Naive thymus-derived CD4-positive, alpha-beta T cell (primary cell): ENCODE data around the gene FREM2. TPM values are rescaled to one million over a fixed set of nuclear protein-coding genes. Genes with fewer than 3 reads are reported as not detected.

Source experiments
- ATAC-seq: fragments of 150-1000 bp; cut with Tn5 transposase; 2 replicates; pipeline ENCODE4 v1.10.0; 2021; ENCODE audit warnings: mild to moderate bottlenecking, moderate library complexity
- CTCF ChIA-PET: fragments of 350-600 bp; sonication (Branson Sonifier 250); formaldehyde crosslinking; loops from one replicate; lab custom pipeline; 2021; ENCODE audit warnings: antibody characterized with exemption; lab: Charles Lee
- POLR2A ChIA-PET: fragments of 350-600 bp; sonication (Branson Sonifier 250); formaldehyde crosslinking; loops from one replicate; lab custom pipeline; 2021; ENCODE audit warnings: antibody characterized with exemption, inconsistent platforms; lab: Charles Lee
- DNase-seq, 9 donors: peaks; one replicate each; pipeline versions ENCODE4 v3.0.0 to v3.0.0-alpha.2; 2020 to 2022; ENCODE audit warnings: mixed read lengths in 1 of 9
- H3K27ac ChIP-seq: one replicate; pipeline ENCODE4 v1.7.0; 2013; ENCODE audit warnings: mild to moderate bottlenecking, low read depth, low read length, moderate library complexity
- H3K27me3 ChIP-seq, 2 donors: one replicate each; pipeline ENCODE4 v1.7.0; 2013; ENCODE audit warnings: low read length in 2 of 2, mild to moderate bottlenecking in 2 of 2, moderate library complexity in 2 of 2; ENCODE audit not compliant: control insufficient read depth in 2 of 2, insufficient read depth in 2 of 2
- H3K36me3 ChIP-seq, 3 experiments: 1 replicate in 2 of 3; 2 replicates in 1 of 3; pipeline ENCODE4 v1.7.0; 2013; ENCODE audit warnings: low read length in 3 of 3, mild to moderate bottlenecking in 3 of 3, moderate library complexity in 1 of 3; ENCODE audit not compliant: insufficient read depth in 3 of 3, control insufficient read depth in 2 of 3
- H3K4me1 ChIP-seq, 2 donors: one replicate each; pipeline ENCODE4 v1.7.0; 2013; ENCODE audit warnings: low read length in 2 of 2, mild to moderate bottlenecking in 2 of 2, moderate library complexity in 1 of 2; ENCODE audit not compliant: control insufficient read depth in 2 of 2, insufficient read depth in 2 of 2
- H3K4me3 ChIP-seq: 2 replicates; pipeline ENCODE4 v1.7.0; 2013; ENCODE audit warnings: mild to moderate bottlenecking, low read length
- H3K9me3 ChIP-seq, 3 experiments: 1 replicate in 2 of 3; 2 replicates in 1 of 3; pipeline ENCODE4 v1.7.0; 2013; ENCODE audit warnings: low read length in 3 of 3; ENCODE audit not compliant: control insufficient read depth in 2 of 3
- H3K27ac Mint-ChIP-seq, 9 donors: one replicate each; pipeline ENCODE4 v1.8.0; 2020 to 2022; ENCODE audit warnings: mixed read lengths in 9 of 9, mild to moderate bottlenecking in 8 of 9, moderate library complexity in 5 of 9, inconsistent platforms in 2 of 9
- H3K27me3 Mint-ChIP-seq, 5 donors: one replicate each; pipeline ENCODE4 v1.8.0; 2021 to 2022; ENCODE audit warnings: mixed read lengths in 5 of 5, mild to moderate bottlenecking in 1 of 5
- H3K36me3 Mint-ChIP-seq, 5 donors: one replicate each; pipeline ENCODE4 v1.8.0; 2020 to 2022; ENCODE audit warnings: mixed read lengths in 5 of 5, mild to moderate bottlenecking in 3 of 5, inconsistent platforms in 1 of 5
- H3K4me1 Mint-ChIP-seq, 7 donors: one replicate each; pipeline ENCODE4 v1.8.0; 2020 to 2022; ENCODE audit warnings: mixed read lengths in 7 of 7, mild to moderate bottlenecking in 3 of 7, inconsistent platforms in 1 of 7
- H3K4me3 Mint-ChIP-seq, 10 donors: one replicate each; pipeline ENCODE4 v1.8.0; 2020 to 2022; ENCODE audit warnings: mild to moderate bottlenecking in 10 of 10, mixed read lengths in 10 of 10, moderate library complexity in 6 of 10, inconsistent platforms in 2 of 10
- H3K9me3 Mint-ChIP-seq, 11 donors: one replicate each; pipeline ENCODE4 v1.8.0; 2020 to 2022; ENCODE audit warnings: mixed read lengths in 11 of 11, mild to moderate bottlenecking in 4 of 11, inconsistent platforms in 1 of 11, moderate library complexity in 1 of 11
- intact Hi-C, 2 donors: fragments of 100-400 bp; cut with micrococcal nuclease; formaldehyde crosslinking; loops; one replicate each; pipeline ENCODE4 v1.15.1; 2023
- polyA plus RNA-seq, 2 donors: library from polyadenylated mRNA; unstranded; fragments of 300-500 nt; fragmentation: Illumina TruSeq; gene quantifications; one replicate each; pipeline ENCODE4 v1.2.3, GENCODE V29; 2021
- total RNA-seq, 6 experiments: library from RNA in 5 of 6; stranded (reverse) in 5 of 6; gene quantifications; 1 replicate in 5 of 6; 2 replicates in 1 of 6; pipeline ENCODE4 v1.2.3 and lab custom pipeline; 2021 to 2026

Gene FREM2
- total and polyA plus RNA-seq, 7 experiments from 2014 or later, result 0.12 TPM; not detected in 6

- Mint-ChIP-seq H3K27me3 (peaks cover 0 to 8% (median 3%) of the 10 kb centered on the region in 5 donors), H3K9me3 (peaks cover 0 to 7% (median 0%) of the 10 kb centered on the region in 11 donors), H3K4me1 (no peaks in the 10 kb centered on the region), H3K27ac (no peak overlapping the region), H3K36me3 (no peaks in the 10 kb centered on the region), H3K4me3 (no peak overlapping the region)
- Histone ChIP-seq H3K27ac (no peak overlapping the region), H3K36me3 (no peaks in the 10 kb centered on the region), H3K9me3 (no peaks in the 10 kb centered on the region), H3K4me3 (no peak overlapping the region), H3K4me1 (no peaks in the 10 kb centered on the region), H3K27me3 (no peaks in the 10 kb centered on the region)
- intact Hi-C loops, result no loop called here
- ATAC-seq (no peak), DNase-seq (no peak)
- CTCF ChIA-PET, result no interaction called here
- POLR2A ChIA-PET, result no interaction called here
Observed at GRCh38 chr13:38669234-38669964, 17.5 kb upstream of the FREM2 start.

GRCh38 chr13:38670627-38671026 lies 16.2 kb upstream of the FREM2 start:
- H3K4me3 Mint-ChIP-seq, result no peak overlapping the region

GRCh38 chr13:38671980-38672379 lies 14.9 kb upstream of the FREM2 start:
- H3K4me3 Mint-ChIP-seq, result no peak overlapping the region
- Histone ChIP-seq H3K36me3 (no peaks in the 10 kb centered on the region), H3K4me1 (no peaks in the 10 kb centered on the region), H3K27ac (no peak overlapping the region), H3K9me3 (no peaks in the 10 kb centered on the region), H3K27me3 (no peaks in the 10 kb centered on the region), H3K4me3 (no peak overlapping the region)
- intact Hi-C loops, result no loop called here
- DNase-seq (no peak), ATAC-seq (no peak)
- ChIA-PET CTCF (no interaction called here), POLR2A (no interaction called here)
- H3K36me3 Mint-ChIP-seq, result no peaks in the 10 kb centered on the region
- H3K27ac Mint-ChIP-seq, result no peak overlapping the region
- peaks cover 0 to 7% (median 3%) of the 10 kb centered on the region in 5 donors for H3K27me3 Mint-ChIP-seq
- H3K4me1 Mint-ChIP-seq, result no peaks in the 10 kb centered on the region
- peaks cover 0 to 7% (median 0%) of the 10 kb centered on the region in 11 donors for H3K9me3 Mint-ChIP-seq

More at GRCh38 chr13:38670627-38671026, 16.2 kb upstream of the FREM2 start:
- ATAC-seq, result no peak
- intact Hi-C loops, result no loop called here
- no peak for DNase-seq
- POLR2A ChIA-PET, result no interaction called here
- Mint-ChIP-seq H3K27me3 (peaks cover 0 to 7% (median 3%) of the 10 kb centered on the region in 5 donors), H3K27ac (no peak overlapping the region), H3K9me3 (peaks cover 0 to 7% (median 0%) of the 10 kb centered on the region in 11 donors), H3K36me3 (no peaks in the 10 kb centered on the region), H3K4me1 (no peaks in the 10 kb centered on the region)
- CTCF ChIA-PET, result no interaction called here
- H3K27me3 ChIP-seq, result no peaks in the 10 kb centered on the region
- H3K9me3 ChIP-seq, result no peaks in the 10 kb centered on the region
- no peaks in the 10 kb centered on the region for H3K36me3 ChIP-seq
- H3K27ac ChIP-seq, result no peak overlapping the region
- H3K4me1 ChIP-seq, result no peaks in the 10 kb centered on the region
- no peak overlapping the region for H3K4me3 ChIP-seq

- Mint-ChIP-seq H3K4me3 (no peak overlapping the region), H3K36me3 (no peaks in the 10 kb centered on the region), H3K27me3 (peaks cover 0 to 20% (median 11%) of the 10 kb centered on the region in 5 donors), H3K9me3 (peaks cover 0 to 7% (median 0%) of the 10 kb centered on the region in 11 donors), H3K27ac (no peak overlapping the region), H3K4me1 (no peaks in the 10 kb centered on the region)
- Histone ChIP-seq H3K27me3 (no peaks in the 10 kb centered on the region), H3K4me3 (no peak overlapping the region), H3K36me3 (no peaks in the 10 kb centered on the region), H3K27ac (no peak overlapping the region), H3K4me1 (no peaks in the 10 kb centered on the region), H3K9me3 (no peaks in the 10 kb centered on the region)
- DNase-seq (no peak), ATAC-seq (no peak)
- ChIA-PET CTCF (no interaction called here), POLR2A (no interaction called here)
- intact Hi-C loops, result no loop called here
Observed at GRCh38 chr13:38674208-38674607, 12.7 kb upstream of the FREM2 start.

- no peaks in the 10 kb centered on the region for H3K36me3 ChIP-seq
- H3K27ac ChIP-seq, result no peak overlapping the region
- intact Hi-C loops, result loop anchor here in 1 of 2 donors (5.0 kb wide), 1 partner anchor 1829 kb away; no protein-coding TSS in a partner anchor
- Mint-ChIP-seq H3K4me1 (peaks cover 0 to 3% (median 2%) of the 10 kb centered on the region in 7 donors), H3K4me3 (no peak overlapping the region), H3K27ac (no peak overlapping the region), H3K9me3 (no peaks in the 10 kb centered on the region), H3K27me3 (peaks cover 5 to 30% (median 18%) of the 10 kb centered on the region in 5 donors), H3K36me3 (peaks cover 0 to 3% (median 0%) of the 10 kb centered on the region in 5 donors)
- no peak for ATAC-seq
- H3K27me3 ChIP-seq, result no peaks in the 10 kb centered on the region
- ChIA-PET CTCF (no interaction called here), POLR2A (no interaction called here)
- no peak for DNase-seq
- H3K4me3 ChIP-seq, result no peak overlapping the region
- no peaks in the 10 kb centered on the region for H3K9me3 ChIP-seq
- H3K4me1 ChIP-seq, result no peaks in the 10 kb centered on the region
Observed at GRCh38 chr13:38680912-38681311, 6.0 kb upstream of the FREM2 start.

GRCh38 chr13:38684714-38685113 lies 2.2 kb upstream of the FREM2 start:
- ChIA-PET CTCF (no interaction called here), POLR2A (no interaction called here)
- Mint-ChIP-seq H3K9me3 (no peaks in the 10 kb centered on the region), H3K36me3 (peaks cover 0 to 6% (median 0%) of the 10 kb centered on the region in 5 donors), H3K27me3 (peaks cover 11 to 22% (median 20%) of the 10 kb centered on the region in 5 donors), H3K4me3 (no peak overlapping the region), H3K27ac (no peak overlapping the region), H3K4me1 (peaks cover 0 to 9% (median 4%) of the 10 kb centered on the region in 7 donors)
- Histone ChIP-seq H3K27ac (no peak overlapping the region), H3K27me3 (no peaks in the 10 kb centered on the region), H3K9me3 (no peaks in the 10 kb centered on the region), H3K36me3 (no peaks in the 10 kb centered on the region), H3K4me1 (no peaks in the 10 kb centered on the region), H3K4me3 (no peak overlapping the region)
- intact Hi-C loops, result loop anchor here in 1 of 2 donors (5.0 kb wide), 1 partner anchor 1832 kb away; no protein-coding TSS in a partner anchor
- no peak for ATAC-seq
- no peak for DNase-seq

- intact Hi-C loops, result no loop called here
- H3K4me3 ChIP-seq, result no peak overlapping the region
- ATAC-seq, result no peak
Observed at GRCh38 chr13:38685431-38685830, 1.4 kb upstream of the FREM2 start.

More at GRCh38 chr13:38685431-38685830, 1.4 kb upstream of the FREM2 start:
- Mint-ChIP-seq H3K9me3 (no peaks in the 10 kb centered on the region), H3K27ac (no peak overlapping the region), H3K27me3 (peaks cover 11 to 22% (median 20%) of the 10 kb centered on the region in 5 donors), H3K4me3 (no peak overlapping the region), H3K36me3 (peaks cover 0 to 6% (median 0%) of the 10 kb centered on the region in 5 donors), H3K4me1 (peaks cover 0 to 9% (median 4%) of the 10 kb centered on the region in 7 donors)
- Histone ChIP-seq H3K27me3 (no peaks in the 10 kb centered on the region), H3K27ac (no peak overlapping the region), H3K4me1 (no peaks in the 10 kb centered on the region), H3K36me3 (no peaks in the 10 kb centered on the region), H3K9me3 (no peaks in the 10 kb centered on the region)
- CTCF ChIA-PET, result no interaction called here
- POLR2A ChIA-PET, result no interaction called here
- DNase-seq, result no peak
